HepG2 (cell line): ENCODE data around the gene KCND1. TPM values are rescaled to one million over a fixed set of nuclear protein-coding genes. Genes with fewer than 3 reads are reported as not detected.

Experiments used
- ATM ChIP-seq: fragments of 450-650 bp; IDR thresholded peaks from 2 replicates; pipeline ENCODE4 v1.7.1; 2017; ENCODE audit warnings: mild to moderate bottlenecking, borderline replicate concordance
- CREM ChIP-seq, 2 experiments: sonication (generic) in 1 of 2; formaldehyde crosslinking in 1 of 2; IDR thresholded peaks; 2 replicates each; pipeline versions ENCODE4 v1.4.0 to v1.6.1; 2016 to 2020; ENCODE audit warnings: antibody characterized with exemption in 1 of 2, mild to moderate bottlenecking in 1 of 2, missing genetic modification reagents in 1 of 2
- DR1 ChIP-seq: sonication (generic); formaldehyde crosslinking; IDR thresholded peaks from 2 replicates; pipeline ENCODE4 v1.8.0; 2021; ENCODE audit warnings: mild to moderate bottlenecking, missing genetic modification reagents, inconsistent platforms
- MLLT10 ChIP-seq: sonication (generic); formaldehyde crosslinking; IDR thresholded peaks from 2 replicates; pipeline ENCODE4 v1.4.0; 2020; ENCODE audit warnings: missing genetic modification reagents
- MXD4 ChIP-seq: IDR thresholded peaks from 2 replicates; pipeline ENCODE4 v1.6.1; 2016; ENCODE audit warnings: mild to moderate bottlenecking, missing biosample characterization, missing genetic modification reagents
- NR2F1 ChIP-seq, 2 experiments: fragments of 450-650 bp in 1 of 2; formaldehyde crosslinking in 1 of 2; IDR thresholded peaks; 2 replicates each; pipeline versions ENCODE4 v1.5.0 to v1.6.1; 2016 to 2020; ENCODE audit warnings: mild to moderate bottlenecking in 1 of 2, missing compliant biosample characterization in 1 of 2, missing genetic modification reagents in 1 of 2, moderate library complexity in 1 of 2
- PHF20 ChIP-seq: sonication (generic); formaldehyde crosslinking; IDR thresholded peaks from 2 replicates; pipeline ENCODE4 v1.5.0; 2020; ENCODE audit warnings: mild to moderate bottlenecking, missing genetic modification reagents
- RBFOX2 ChIP-seq: fragments of 200-400 bp; formaldehyde crosslinking; IDR thresholded peaks from 2 replicates; pipeline ENCODE4 v1.6.1; 2017; ENCODE audit warnings: low read depth, mild to moderate bottlenecking, low read length
- SCMH1 ChIP-seq: sonication (generic); formaldehyde crosslinking; IDR thresholded peaks from 2 replicates; pipeline ENCODE4 v1.9.0; 2021; ENCODE audit warnings: missing genetic modification reagents, mild to moderate bottlenecking, borderline replicate concordance
- SIX1 ChIP-seq: sonication (generic); formaldehyde crosslinking; IDR thresholded peaks from 2 replicates; pipeline ENCODE4 v1.4.0; 2020; ENCODE audit warnings: missing genetic modification reagents, borderline replicate concordance
- TARDBP ChIP-seq: sonication (generic); formaldehyde crosslinking; IDR thresholded peaks from 2 replicates; pipeline ENCODE4 v1.8.0; 2022; ENCODE audit warnings: mild to moderate bottlenecking, missing genetic modification reagents
- TSC22D2 ChIP-seq: sonication (generic); formaldehyde crosslinking; IDR thresholded peaks from 2 replicates; pipeline ENCODE4 v1.5.1; 2020; ENCODE audit warnings: missing genetic modification reagents, mild to moderate bottlenecking, borderline replicate concordance
- ZBTB20 ChIP-seq: sonication (generic); formaldehyde crosslinking; IDR thresholded peaks from 2 replicates; pipeline ENCODE4 v1.8.1; 2023; ENCODE audit warnings: missing genetic modification reagents, low read depth, mild to moderate bottlenecking, borderline replicate concordance
- ZBTB49 ChIP-seq: sonication (generic); formaldehyde crosslinking; IDR thresholded peaks from 2 replicates; pipeline ENCODE4 v1.4.0; 2020; ENCODE audit warnings: missing genetic modification reagents, borderline replicate concordance
- ZNF3 ChIP-seq: IDR thresholded peaks from 2 replicates; pipeline ENCODE4 v1.7.0; 2017; ENCODE audit warnings: inconsistent platforms
- ZNF44 ChIP-seq: sonication (generic); formaldehyde crosslinking; IDR thresholded peaks from 2 replicates; pipeline ENCODE4 v1.5.1; 2020; ENCODE audit warnings: mild to moderate bottlenecking, missing genetic modification reagents
- ZNF546 ChIP-seq: sonication (generic); formaldehyde crosslinking; conservative IDR thresholded peaks from 2 replicates; pipeline ENCODE4 v1.8.1; 2023; ENCODE audit warnings: mild to moderate bottlenecking, missing genetic modification reagents
- ZNF678 ChIP-seq: sonication (generic); formaldehyde crosslinking; IDR thresholded peaks from 2 replicates; pipeline ENCODE4 v1.4.0; 2020; ENCODE audit warnings: mild to moderate bottlenecking, missing genetic modification reagents
- ZNF740 ChIP-seq: sonication (generic); formaldehyde crosslinking; IDR thresholded peaks from 2 replicates; pipeline ENCODE4 v1.4.0; 2020; ENCODE audit warnings: missing genetic modification reagents
- polyA plus RNA-seq, 8 experiments: library from polyadenylated mRNA; depleted of rRNA in 3 of 8; stranded (reverse) in 7 of 8; unstranded in 1 of 8; fragments of >200 nt; fragmentation: Illumina TruSeq in 4 of 8; extraction: Trizol in 4 of 8; gene quantifications; 2 replicates each; pipeline versions ENCODE4 v1.2.1 to v1.2.3, GENCODE V29; 2011 to 2016; ENCODE audit warnings: low read depth in 4 of 8, missing spikeins in 1 of 8, mixed read lengths in 1 of 8; ENCODE audit not compliant: insufficient read depth in 1 of 8
- total RNA-seq, 5 experiments: library from RNA; depleted of rRNA; stranded (reverse); fragments of >200 nt; fragmentation: Illumina TruSeq; extraction: Trizol; gene quantifications; 2 replicates each; pipeline ENCODE4 v1.2.3, GENCODE V29; 2016; ENCODE audit warnings: low read depth in 1 of 5
- TF ChIP-seq, protein P1 (sequence below): sonication (generic); formaldehyde crosslinking; IDR thresholded peaks from 2 replicates; pipeline ENCODE4 v1.4.0; 2020; ENCODE audit warnings: missing genetic modification reagents, borderline replicate concordance
- TF ChIP-seq, protein P2 (sequence below): sonication (generic); formaldehyde crosslinking; IDR thresholded peaks from 2 replicates; pipeline ENCODE4 v1.4.0; 2020; ENCODE audit warnings: missing genetic modification reagents
- TF ChIP-seq, protein P3 (sequence below): IDR thresholded peaks from 2 replicates; pipeline ENCODE4 v1.6.1; 2016; ENCODE audit warnings: missing genetic modification reagents, missing compliant biosample characterization

The KCND1 gene
- total and polyA plus RNA-seq, 2 of the 13 experiments (the other 11 are each of a cell fraction or from before 2014, with no cell fraction given) = 0.07 to 0.30 TPM

DNA sequence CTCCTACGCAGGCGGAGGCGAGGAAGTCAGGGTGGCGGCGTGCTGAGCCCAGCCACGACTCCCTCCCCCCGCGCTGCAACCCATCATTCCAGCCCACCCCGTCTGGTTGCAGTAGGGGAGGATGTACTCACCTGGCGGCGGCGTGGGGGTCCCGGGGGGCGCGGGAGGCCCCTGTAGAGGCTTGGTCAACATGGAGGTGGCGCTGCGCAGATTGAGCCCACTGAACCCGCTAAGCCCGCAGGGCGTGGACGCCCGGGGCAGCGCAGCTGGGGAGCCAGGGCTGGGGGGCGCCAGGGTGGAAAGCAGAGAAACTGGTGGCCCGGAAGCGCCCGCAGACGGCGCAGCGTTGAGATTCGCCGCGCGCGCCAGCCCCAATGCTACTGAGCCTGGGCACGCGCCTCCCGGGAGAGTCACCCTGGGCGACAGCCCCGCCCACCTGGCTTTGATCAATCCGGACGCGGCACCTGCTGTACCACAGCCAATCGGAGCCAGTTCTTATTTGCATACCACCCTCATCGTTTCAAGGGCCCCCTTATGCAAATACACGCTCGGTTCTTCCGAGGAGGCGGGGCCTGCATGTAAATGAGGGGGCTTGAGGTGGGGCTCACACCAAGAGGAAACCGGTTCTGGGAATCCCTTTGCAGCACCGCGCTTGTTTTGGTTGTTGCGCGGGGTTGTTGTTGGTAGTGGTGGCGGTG, 52.9 kb downstream of the KCND1 start, which contains the start of gene PIM2 (continued):
- TF ChIP-seq ZBTB20 (CRISPR knock-in tag) (no peak), ZBTB49 (CRISPR knock-in tag) (no peak), ZNF3 (CRISPR knock-in tag) (no peak), ZNF546 (no peak), SCMH1 (no peak), RBFOX2 (peak; percentile 86), TSC22D2 (CRISPR knock-in tag) (no peak), ZNF44 (CRISPR knock-in tag) (no peak), ATM (no peak), CREM (IDR thresholded peaks at IDR 0.05) (peak; percentile 25; the same call in 1 of the 2 replicates), CREM (CRISPR knock-in tag; IDR thresholded peaks at IDR 0.05) (no peak), PHF20 (CRISPR knock-in tag) (peak; percentile 40; the same call in 1 of the 2 replicates), MXD4 (CRISPR knock-in tag) (no peak), SIX1 (CRISPR knock-in tag) (no peak), NR2F1 (CRISPR knock-in tag; IDR thresholded peaks at IDR 0.05) (no peak), TARDBP (0 out of 2 replicates have a peak, but pooled peaks have one; percentile 54), ZNF678 (CRISPR knock-in tag) (no peak), MLLT10 (CRISPR knock-in tag) (no peak), ZNF740 (no peak), DR1 (CRISPR knock-in tag) (peak; percentile 94)
- TF ChIP-seq, protein P1, sequence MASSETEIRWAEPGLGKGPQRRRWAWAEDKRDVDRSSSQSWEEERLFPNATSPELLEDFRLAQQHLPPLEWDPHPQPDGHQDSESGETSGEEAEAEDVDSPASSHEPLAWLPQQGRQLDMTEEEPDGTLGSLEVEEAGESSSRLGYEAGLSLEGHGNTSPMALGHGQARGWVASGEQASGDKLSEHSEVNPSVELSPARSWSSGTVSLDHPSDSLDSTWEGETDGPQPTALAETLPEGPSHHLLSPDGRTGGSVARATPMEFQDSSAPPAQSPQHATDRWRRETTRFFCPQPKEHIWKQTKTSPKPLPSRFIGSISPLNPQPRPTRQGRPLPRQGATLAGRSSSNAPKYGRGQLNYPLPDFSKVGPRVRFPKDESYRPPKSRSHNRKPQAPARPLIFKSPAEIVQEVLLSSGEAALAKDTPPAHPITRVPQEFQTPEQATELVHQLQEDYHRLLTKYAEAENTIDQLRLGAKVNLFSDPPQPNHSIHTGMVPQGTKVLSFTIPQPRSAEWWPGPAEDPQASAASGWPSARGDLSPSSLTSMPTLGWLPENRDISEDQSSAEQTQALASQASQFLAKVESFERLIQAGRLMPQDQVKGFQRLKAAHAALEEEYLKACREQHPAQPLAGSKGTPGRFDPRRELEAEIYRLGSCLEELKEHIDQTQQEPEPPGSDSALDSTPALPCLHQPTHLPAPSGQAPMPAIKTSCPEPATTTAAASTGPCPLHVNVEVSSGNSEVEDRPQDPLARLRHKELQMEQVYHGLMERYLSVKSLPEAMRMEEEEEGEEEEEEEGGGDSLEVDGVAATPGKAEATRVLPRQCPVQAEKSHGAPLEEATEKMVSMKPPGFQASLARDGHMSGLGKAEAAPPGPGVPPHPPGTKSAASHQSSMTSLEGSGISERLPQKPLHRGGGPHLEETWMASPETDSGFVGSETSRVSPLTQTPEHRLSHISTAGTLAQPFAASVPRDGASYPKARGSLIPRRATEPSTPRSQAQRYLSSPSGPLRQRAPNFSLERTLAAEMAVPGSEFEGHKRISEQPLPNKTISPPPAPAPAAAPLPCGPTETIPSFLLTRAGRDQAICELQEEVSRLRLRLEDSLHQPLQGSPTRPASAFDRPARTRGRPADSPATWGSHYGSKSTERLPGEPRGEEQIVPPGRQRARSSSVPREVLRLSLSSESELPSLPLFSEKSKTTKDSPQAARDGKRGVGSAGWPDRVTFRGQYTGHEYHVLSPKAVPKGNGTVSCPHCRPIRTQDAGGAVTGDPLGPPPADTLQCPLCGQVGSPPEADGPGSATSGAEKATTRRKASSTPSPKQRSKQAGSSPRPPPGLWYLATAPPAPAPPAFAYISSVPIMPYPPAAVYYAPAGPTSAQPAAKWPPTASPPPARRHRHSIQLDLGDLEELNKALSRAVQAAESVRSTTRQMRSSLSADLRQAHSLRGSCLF = no peak
- TF ChIP-seq, protein P2, sequence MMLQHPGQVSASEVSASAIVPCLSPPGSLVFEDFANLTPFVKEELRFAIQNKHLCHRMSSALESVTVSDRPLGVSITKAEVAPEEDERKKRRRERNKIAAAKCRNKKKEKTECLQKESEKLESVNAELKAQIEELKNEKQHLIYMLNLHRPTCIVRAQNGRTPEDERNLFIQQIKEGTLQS (CRISPR knock-in tag) = no peak
- TF ChIP-seq, protein P3, sequence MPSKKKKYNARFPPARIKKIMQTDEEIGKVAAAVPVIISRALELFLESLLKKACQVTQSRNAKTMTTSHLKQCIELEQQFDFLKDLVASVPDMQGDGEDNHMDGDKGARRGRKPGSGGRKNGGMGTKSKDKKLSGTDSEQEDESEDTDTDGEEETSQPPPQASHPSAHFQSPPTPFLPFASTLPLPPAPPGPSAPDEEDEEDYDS (CRISPR knock-in tag) = peak; percentile 98
